Gastrocnemius medialis (tissue), 4 donors: ENCODE data around the gene FASTKD1. TPM values are rescaled to one million over a fixed set of nuclear protein-coding genes. Genes with fewer than 3 reads are reported as not detected.
"Not testable (repeated sequence)": the region's sequence is repeated elsewhere in the genome, so short reads cannot be mapped to it uniquely, and the experiment has no call there.

Source experiments
- ATAC-seq, 2 donors: fragments of 150-250 bp; one replicate each; pipeline ENCODE4 v1.9.1; 2016
- DNase-seq, 2 donors: peaks; one replicate each; pipeline ENCODE4 v3.0.0-alpha.2; 2019
- H3K27ac ChIP-seq, 4 donors: fragments of 200-600 bp; sonication (generic); 1 replicate in 1 of 4; 2 replicates in 3 of 4; pipeline ENCODE4 v1.5.1; 2016 to 2018; ENCODE audit warnings: mild to moderate bottlenecking in 2 of 4, moderate library complexity in 1 of 4
- H3K27me3 ChIP-seq, 3 donors: fragments of 200-600 bp; sonication (generic) in 2 of 3; 1 replicate in 1 of 3; 2 replicates in 2 of 3; pipeline versions ENCODE4 v1.5.1 to v1.6.0; 2016 to 2019; ENCODE audit warnings: mild to moderate bottlenecking in 1 of 3, moderate library complexity in 1 of 3
- H3K36me3 ChIP-seq, 2 donors: fragments of 200-600 bp; sonication (generic) in 1 of 2; one replicate each; pipeline ENCODE4 v1.5.1; 2017 to 2018
- H3K4me1 ChIP-seq, 2 donors: fragments of 200-600 bp; sonication (generic) in 1 of 2; one replicate each; pipeline ENCODE4 v1.5.1; 2016 to 2017; ENCODE audit warnings: mild to moderate bottlenecking in 2 of 2
- H3K4me3 ChIP-seq, 4 donors: fragments of 200-600 bp; sonication (generic) in 3 of 4; 1 replicate in 1 of 4; 2 replicates in 3 of 4; pipeline ENCODE4 v1.5.1; 2016 to 2019; ENCODE audit warnings: mild to moderate bottlenecking in 2 of 4
- H3K9me3 ChIP-seq, 3 donors: fragments of 200-600 bp; sonication (generic) in 2 of 3; 1 replicate in 1 of 3; 2 replicates in 2 of 3; pipeline ENCODE4 v1.5.1; 2016 to 2019
- POLR2A ChIP-seq, 2 donors: fragments of 450-650 bp; IDR thresholded peaks; one replicate each; pipeline ENCODE4 v1.6.1; 2017; ENCODE audit warnings: antibody characterized with exemption in 2 of 2, mild to moderate bottlenecking in 2 of 2, moderate library complexity in 2 of 2
- in situ Hi-C, 4 donors: fragments of 200-750 bp; cut with MboI; loops; one replicate each; pipeline versions ENCODE4 v1.15.0 to v1.8.0; 2017; ENCODE audit warnings: low sequenced_read_pairs in 4 of 4
- intact Hi-C: fragments of 100-400 bp; cut with DNase I; formaldehyde crosslinking; loops from one replicate; pipeline ENCODE4 v1.15.1; 2023; ENCODE audit warnings: low total_unique reads
- total RNA-seq, 4 donors: library from RNA; depleted of rRNA; stranded (reverse); fragments of >200 nt; gene quantifications; one replicate each; pipeline versions ENCODE4 v1.1.0 to v1.2.3, GENCODE V29; 2016
- TF ChIP-seq, protein P1 (sequence below), 5 experiments: fragments of 450-650 bp in 3 of 5; fragments of 200-600 bp in 2 of 5; sonication (generic) in 2 of 5; IDR thresholded peaks in 4 of 5; conservative IDR thresholded peaks in 1 of 5; 1 replicate in 4 of 5; 2 replicates in 1 of 5; pipeline ENCODE4 v1.5.1; 2016 to 2019; ENCODE audit warnings: antibody characterized with exemption in 5 of 5, mild to moderate bottlenecking in 3 of 5, moderate library complexity in 3 of 5

FASTKD1 gene
- total RNA-seq, 4 donors from 2014 or later: 9.7 to 27.4 (median 12.9) TPM

DNA sequence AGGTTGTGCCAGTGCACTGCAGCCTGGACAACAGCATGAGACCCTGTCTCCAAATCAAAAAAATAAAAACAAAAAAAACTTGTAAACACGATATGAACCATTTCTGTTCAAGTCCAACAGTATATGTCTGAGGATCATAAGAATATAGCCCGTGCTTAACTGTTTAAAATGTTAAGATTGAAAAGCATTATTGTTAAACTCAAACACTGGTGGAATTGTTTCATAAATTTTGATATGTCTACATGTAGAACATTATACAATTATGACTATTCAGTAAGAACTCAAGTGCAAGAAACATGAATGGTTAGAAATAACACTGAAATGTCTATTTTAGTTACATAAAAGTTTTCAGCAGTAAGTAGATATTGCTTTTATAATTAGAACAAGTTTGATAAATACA is 40.2 kb upstream of the FASTKD1 start:
- H3K27ac ChIP-seq: no peak overlapping the region
- no peaks in the 10 kb centered on the region for H3K27me3 ChIP-seq
- no peak overlapping the region for H3K4me3 ChIP-seq
- no peak for TF ChIP-seq POLR2A (IDR thresholded peaks at IDR 0.05)
- TF ChIP-seq, protein P1, sequence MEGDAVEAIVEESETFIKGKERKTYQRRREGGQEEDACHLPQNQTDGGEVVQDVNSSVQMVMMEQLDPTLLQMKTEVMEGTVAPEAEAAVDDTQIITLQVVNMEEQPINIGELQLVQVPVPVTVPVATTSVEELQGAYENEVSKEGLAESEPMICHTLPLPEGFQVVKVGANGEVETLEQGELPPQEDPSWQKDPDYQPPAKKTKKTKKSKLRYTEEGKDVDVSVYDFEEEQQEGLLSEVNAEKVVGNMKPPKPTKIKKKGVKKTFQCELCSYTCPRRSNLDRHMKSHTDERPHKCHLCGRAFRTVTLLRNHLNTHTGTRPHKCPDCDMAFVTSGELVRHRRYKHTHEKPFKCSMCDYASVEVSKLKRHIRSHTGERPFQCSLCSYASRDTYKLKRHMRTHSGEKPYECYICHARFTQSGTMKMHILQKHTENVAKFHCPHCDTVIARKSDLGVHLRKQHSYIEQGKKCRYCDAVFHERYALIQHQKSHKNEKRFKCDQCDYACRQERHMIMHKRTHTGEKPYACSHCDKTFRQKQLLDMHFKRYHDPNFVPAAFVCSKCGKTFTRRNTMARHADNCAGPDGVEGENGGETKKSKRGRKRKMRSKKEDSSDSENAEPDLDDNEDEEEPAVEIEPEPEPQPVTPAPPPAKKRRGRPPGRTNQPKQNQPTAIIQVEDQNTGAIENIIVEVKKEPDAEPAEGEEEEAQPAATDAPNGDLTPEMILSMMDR (IDR thresholded peaks at IDR 0.05 in 4 of 5, conservative IDR thresholded peaks at IDR 0.05 in 1 of 5): no peak
- H3K36me3 ChIP-seq: peaks cover 2 to 78% of the 10 kb centered on the region in 2 donors
- ATAC-seq: no peak
- no peaks in the 10 kb centered on the region for H3K9me3 ChIP-seq
- in situ Hi-C loops: no loop called here
- intact Hi-C loops: no loop called here
- no peaks in the 10 kb centered on the region for H3K4me1 ChIP-seq
- DNase-seq: no peak

DNA sequence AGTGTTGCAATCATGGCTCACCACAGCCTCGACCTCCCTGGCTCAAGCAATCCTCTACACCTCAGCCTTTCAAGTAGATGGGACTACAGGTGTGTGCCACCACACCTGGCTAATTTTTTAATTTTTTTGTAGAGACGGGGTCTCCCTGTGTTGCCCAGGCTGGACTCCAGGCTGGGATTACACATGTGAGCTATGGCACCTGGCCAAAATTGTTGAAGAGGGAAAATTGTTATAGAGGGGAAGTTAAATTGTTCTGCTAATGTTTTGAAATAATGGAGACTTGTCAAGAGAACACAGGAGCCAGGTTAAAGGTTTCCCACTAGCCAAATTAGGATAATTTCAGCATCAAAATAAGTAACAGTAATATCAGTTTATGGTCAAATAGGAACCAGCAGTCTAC is 35.6 kb upstream of the FASTKD1 start:
- TF ChIP-seq POLR2A (IDR thresholded peaks at IDR 0.05): no peak
- TF ChIP-seq, protein P1 (IDR thresholded peaks at IDR 0.05 in 4 of 5, conservative IDR thresholded peaks at IDR 0.05 in 1 of 5): no peak
- Histone ChIP-seq H3K4me1 (no peaks in the 10 kb centered on the region), H3K27me3 (no peaks in the 10 kb centered on the region), H3K9me3 (no peaks in the 10 kb centered on the region), H3K4me3 (no peak overlapping the region), H3K36me3 (peaks cover 0 to 95% of the 10 kb centered on the region in 2 donors), H3K27ac (no peak overlapping the region)
- in situ Hi-C loops (no loop called here), intact Hi-C loops (no loop called here)
- DNase-seq (no peak), ATAC-seq (no peak)

DNA sequence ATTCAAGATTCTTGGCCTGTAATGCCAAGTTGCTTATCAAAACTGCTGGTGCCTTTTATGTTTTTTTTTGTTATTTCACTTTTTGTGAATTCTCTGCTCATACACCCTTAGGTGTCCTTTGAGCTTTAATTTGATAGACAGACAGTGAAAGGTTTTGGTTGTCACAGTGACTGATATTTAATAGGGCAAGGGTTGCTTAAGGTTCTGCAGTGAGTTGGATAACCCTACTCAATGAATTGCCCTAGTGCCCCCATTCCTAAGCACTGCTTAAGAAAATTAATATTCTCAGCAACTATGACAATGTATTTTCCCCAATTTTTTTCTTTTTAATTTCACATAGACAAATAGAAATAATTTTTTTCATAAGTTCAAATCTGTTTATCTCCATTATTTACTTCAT is 25.9 kb upstream of the FASTKD1 start:
- peaks cover 14 to 15% of the 10 kb centered on the region in 2 donors for H3K4me1 ChIP-seq
- ATAC-seq: no peak
- DNase-seq: no peak
- no peaks in the 10 kb centered on the region for H3K9me3 ChIP-seq
- peaks cover 0 to 2% of the 10 kb centered on the region in 2 donors for H3K36me3 ChIP-seq
- H3K4me3 ChIP-seq: no peak overlapping the region
- TF ChIP-seq, protein P1 (IDR thresholded peaks at IDR 0.05 in 4 of 5, conservative IDR thresholded peaks at IDR 0.05 in 1 of 5): no peak
- TF ChIP-seq POLR2A (IDR thresholded peaks at IDR 0.05): no peak
- no peaks in the 10 kb centered on the region for H3K27me3 ChIP-seq
- H3K27ac ChIP-seq: no peak overlapping the region
- in situ Hi-C loops (loop anchor here in 1 of 4 donors (25.0 kb wide), 1 partner anchor 1338 kb away; the partner anchor contains the start of gene GORASP2), intact Hi-C loops (no loop called here)

DNA sequence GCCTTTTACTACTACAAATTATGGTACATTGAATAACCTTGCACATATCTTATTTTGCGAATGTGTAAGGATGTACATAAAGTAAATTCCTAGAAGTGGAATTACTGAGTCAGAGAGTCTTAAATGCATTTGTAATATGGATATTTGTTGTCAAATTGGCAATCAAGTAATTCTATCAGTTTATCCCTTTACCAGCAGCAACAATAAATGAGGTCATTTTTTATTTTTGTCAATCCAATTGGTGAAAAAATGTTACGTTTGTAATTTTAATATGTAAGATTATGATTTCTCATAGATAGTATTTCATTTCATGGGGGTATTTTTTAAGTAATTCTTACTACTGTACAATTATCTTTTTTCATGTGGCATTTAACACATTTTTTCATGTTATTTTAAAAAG is 25.3 kb upstream of the FASTKD1 start:
- no peak for ATAC-seq
- no peaks in the 10 kb centered on the region for H3K36me3 ChIP-seq
- no peaks in the 10 kb centered on the region for H3K9me3 ChIP-seq
- in situ Hi-C loops: loop anchor here in 1 of 4 donors (25.0 kb wide), 1 partner anchor 1338 kb away; the partner anchor contains the start of gene GORASP2
- H3K4me3 ChIP-seq: no peak overlapping the region
- intact Hi-C loops: no loop called here
- no peaks in the 10 kb centered on the region for H3K27me3 ChIP-seq
- no peak for TF ChIP-seq POLR2A (IDR thresholded peaks at IDR 0.05)
- TF ChIP-seq, protein P1 (IDR thresholded peaks at IDR 0.05 in 4 of 5, conservative IDR thresholded peaks at IDR 0.05 in 1 of 5): no peak
- no peak for DNase-seq
- peaks cover 14 to 15% of the 10 kb centered on the region in 2 donors for H3K4me1 ChIP-seq
- no peak overlapping the region for H3K27ac ChIP-seq

DNA sequence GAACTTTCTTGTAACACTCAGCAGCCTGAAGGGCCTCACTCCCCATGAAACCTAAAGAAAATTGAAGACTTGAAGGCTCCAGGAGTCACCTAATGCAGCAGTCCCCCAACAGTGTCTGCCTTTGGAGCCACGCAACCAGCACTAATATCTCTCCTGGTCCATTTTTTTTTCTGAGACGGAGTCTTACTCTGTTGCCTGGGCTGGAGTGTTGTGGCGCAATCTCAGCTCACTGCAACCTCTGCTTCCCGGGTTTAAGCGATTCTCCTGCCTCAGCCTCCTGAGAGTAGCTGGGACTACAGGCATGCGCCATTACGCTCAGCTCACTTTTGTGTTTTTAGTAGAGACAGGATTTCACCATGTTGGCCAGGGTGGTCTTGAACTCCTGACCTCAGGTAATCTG is 22.9 kb upstream of the FASTKD1 start:
- DNase-seq, intact Hi-C loops, H3K27me3 ChIP-seq, H3K27ac ChIP-seq, H3K36me3 ChIP-seq, H3K9me3 ChIP-seq, H3K4me3 ChIP-seq, ATAC-seq: not testable (repeated sequence)
- in situ Hi-C loops: loop anchor here in 1 of 4 donors (25.0 kb wide), 1 partner anchor 1341 kb away; the partner anchor contains the start of gene GORASP2
- peaks cover 14 to 15% of the 10 kb centered on the region in 2 donors for H3K4me1 ChIP-seq
